Keratinocyte (primary cell): ENCODE data around the gene PRAMEF5. TPM values are rescaled to one million over a fixed set of nuclear protein-coding genes. Genes with fewer than 3 reads are reported as not detected.
"Not testable (repeated sequence)": the region's sequence is repeated elsewhere in the genome, so short reads cannot be mapped to it uniquely, and the experiment has no call there.

ENCODE experiments used
- DNase-seq: peaks from one replicate; pipeline ENCODE4 v3.0.0-alpha.2; 2011; ENCODE audit warnings: low read depth, missing footprints, low spot score
- FAIRE-seq: peaks from 2 replicates; lab custom pipeline; 2011; peaks lifted over from hg19 to GRCh38; lab: Jason Lieb, UNC
- H2AFZ ChIP-seq: 2 replicates; pipeline ENCODE4 v1.6.0; 2012; ENCODE audit warnings: low read length, control low read depth, inconsistent platforms; ENCODE audit not compliant: control insufficient read depth
- H3K27ac ChIP-seq: 2 replicates; pipeline ENCODE4 v1.5.1; 2011; ENCODE audit warnings: low read length; ENCODE audit not compliant: control insufficient read depth, insufficient read depth
- H3K27me3 ChIP-seq: 3 replicates; pipeline ENCODE4 v1.6.0; 2011; ENCODE audit warnings: low read length; ENCODE audit not compliant: control insufficient read depth, insufficient read depth; ENCODE audit errors: extremely low read depth
- H3K36me3 ChIP-seq, 2 experiments: 2 replicates in 1 of 2; 3 replicates in 1 of 2; pipeline ENCODE4 v1.5.1; 2011; ENCODE audit warnings: low read length in 2 of 2, mild to moderate bottlenecking in 1 of 2; ENCODE audit not compliant: control insufficient read depth in 2 of 2, insufficient read depth in 2 of 2; ENCODE audit errors: extremely low read depth in 1 of 2
- H3K4me1 ChIP-seq: 3 replicates; pipeline ENCODE4 v1.5.1; 2011; ENCODE audit warnings: low read length; ENCODE audit not compliant: control insufficient read depth, insufficient read depth; ENCODE audit errors: extremely low read depth
- H3K4me2 ChIP-seq: 3 replicates; pipeline ENCODE4 v1.6.0; 2011; ENCODE audit warnings: low read depth, low read length; ENCODE audit not compliant: control insufficient read depth, insufficient read depth; ENCODE audit errors: extremely low read depth
- H3K4me3 ChIP-seq, 3 experiments: fragments of 200-600 bp in 1 of 3; sonication (generic) in 1 of 3; 2 replicates in 2 of 3; 3 replicates in 1 of 3; pipeline ENCODE4 v1.5.1; 2011 to 2016; ENCODE audit warnings: low read length in 3 of 3, mild to moderate bottlenecking in 3 of 3, control low read depth in 2 of 3, inconsistent platforms in 1 of 3, low read depth in 1 of 3, mixed read lengths in 1 of 3, mixed run types in 1 of 3, moderate library complexity in 1 of 3; ENCODE audit not compliant: control insufficient read depth in 2 of 3, insufficient read depth in 2 of 3; ENCODE audit errors: extremely low read depth in 1 of 3
- H3K79me2 ChIP-seq: 2 replicates; pipeline ENCODE4 v1.6.0; 2012; ENCODE audit warnings: low read length; ENCODE audit not compliant: control insufficient read depth, insufficient read depth
- H3K9ac ChIP-seq: 3 replicates; pipeline ENCODE4 v1.6.0; 2011; ENCODE audit warnings: low read length; ENCODE audit not compliant: control insufficient read depth, insufficient read depth; ENCODE audit errors: extremely low read depth
- H3K9me1 ChIP-seq: 3 replicates; pipeline ENCODE4 v1.6.0; 2011; ENCODE audit warnings: low read length; ENCODE audit not compliant: control insufficient read depth, insufficient read depth; ENCODE audit errors: extremely low read depth
- H3K9me3 ChIP-seq: 2 replicates; pipeline ENCODE4 v1.5.1; 2012; ENCODE audit warnings: low read depth, low read length; ENCODE audit not compliant: control insufficient read depth
- H4K20me1 ChIP-seq: 3 replicates; pipeline ENCODE4 v1.6.0; 2011; ENCODE audit warnings: low read length; ENCODE audit not compliant: control insufficient read depth, insufficient read depth; ENCODE audit errors: extremely low read depth
- dilution Hi-C: fragments of 300-500 bp; cut with MboI; formaldehyde crosslinking; loops from one replicate; pipeline ENCODE4 v1.7.0; 2020; ENCODE audit warnings: low sequenced_read_pairs; ENCODE audit not compliant: extremely low pct_ligation_motif_present
- polyA plus RNA-seq, 5 experiments: library from polyadenylated mRNA; depleted of rRNA in 3 of 5; stranded (reverse) in 3 of 5; stranded (forward) in 1 of 5; unstranded in 1 of 5; fragments of >200 nt; gene quantifications; 1 replicate in 1 of 5; 2 replicates in 3 of 5; 3 replicates in 1 of 5; pipeline versions ENCODE4 v1.2.1 to v1.2.3, GENCODE V29; 2011 to 2012; ENCODE audit warnings: missing spikeins in 2 of 5, low read depth in 1 of 5, low replicate concordance in 1 of 5

PRAMEF5 gene
- polyA plus RNA-seq, 1 donor (not counting 4 experiments of a cell fraction or from before 2014, with no cell fraction given), result not detected

GRCh38 chr1:13279617-13280016, 25.6 kb downstream of the PRAMEF5 start:
- H3K27ac ChIP-seq, H3K9me3 ChIP-seq, H3K4me3 ChIP-seq, DNase-seq, H3K9me1 ChIP-seq, H4K20me1 ChIP-seq, H3K79me2 ChIP-seq, H3K9ac ChIP-seq, H3K4me2 ChIP-seq, H2AFZ ChIP-seq, H3K4me1 ChIP-seq, dilution Hi-C loops, H3K27me3 ChIP-seq, H3K36me3 ChIP-seq, FAIRE-seq: not testable (repeated sequence)

DNA sequence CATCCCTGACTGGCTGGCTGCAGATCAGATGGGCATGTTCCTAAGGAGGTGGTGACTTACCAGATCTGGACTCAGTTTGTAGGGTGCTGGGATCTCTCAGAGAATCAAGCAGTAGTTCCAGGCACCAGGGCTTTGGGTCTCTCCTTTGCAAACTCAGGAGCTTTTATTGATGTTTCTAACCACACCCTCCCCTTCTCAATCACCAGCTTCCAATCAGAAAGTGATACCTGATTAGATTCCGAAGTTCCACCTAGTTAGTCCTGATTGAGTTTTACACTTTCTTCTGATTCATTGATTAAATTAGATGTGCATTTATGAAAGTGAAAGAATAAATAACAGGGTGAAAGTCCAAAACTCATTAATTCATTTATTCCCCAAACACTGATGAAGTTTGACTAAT, 31.0 kb downstream of the PRAMEF5 start, which contains the start of gene PRAMEF8:
Gene PRAMEF8, minus strand, starts transcription at position 101 of the 400 bp plus-strand sequence. CDS start 1,046 bp downstream, outside the sequence.
- H3K9ac ChIP-seq, H3K4me1 ChIP-seq, FAIRE-seq, dilution Hi-C loops, DNase-seq, H3K9me1 ChIP-seq, H4K20me1 ChIP-seq, H3K79me2 ChIP-seq, H3K4me3 ChIP-seq, H3K9me3 ChIP-seq, H3K27me3 ChIP-seq, H3K27ac ChIP-seq, H3K36me3 ChIP-seq, H3K4me2 ChIP-seq, H2AFZ ChIP-seq: not testable (repeated sequence)

GRCh38 chr1:13289030-13289429, 35.0 kb downstream of the PRAMEF5 start:
- H3K27me3 ChIP-seq, H3K9me1 ChIP-seq, H3K4me3 ChIP-seq, H3K9ac ChIP-seq, DNase-seq, dilution Hi-C loops, H3K27ac ChIP-seq, FAIRE-seq, H3K9me3 ChIP-seq, H3K4me2 ChIP-seq, H3K36me3 ChIP-seq, H3K79me2 ChIP-seq, H2AFZ ChIP-seq, H4K20me1 ChIP-seq, H3K4me1 ChIP-seq: not testable (repeated sequence)

GRCh38 chr1:13297216-13297931, 43.4 kb downstream of the PRAMEF5 start:
- H3K27ac ChIP-seq, H3K4me1 ChIP-seq, H3K9me3 ChIP-seq, H3K36me3 ChIP-seq, dilution Hi-C loops, H3K79me2 ChIP-seq, H2AFZ ChIP-seq, H3K4me3 ChIP-seq, DNase-seq, FAIRE-seq, H4K20me1 ChIP-seq, H3K9me1 ChIP-seq, H3K4me2 ChIP-seq, H3K27me3 ChIP-seq, H3K9ac ChIP-seq: not testable (repeated sequence)

- H3K9me3 ChIP-seq, H2AFZ ChIP-seq, dilution Hi-C loops, H3K4me1 ChIP-seq, H3K36me3 ChIP-seq, H3K27ac ChIP-seq, H4K20me1 ChIP-seq, DNase-seq, H3K27me3 ChIP-seq, H3K4me2 ChIP-seq, H3K4me3 ChIP-seq, H3K79me2 ChIP-seq, FAIRE-seq, H3K9ac ChIP-seq, H3K9me1 ChIP-seq: not testable (repeated sequence)
Measured at GRCh38 chr1:13298699-13299098, 44.7 kb downstream of the PRAMEF5 start.
